NCI-H1105 treated with DMSO at 0.1 percent for 48 hours (cell line): ENCODE data around the gene SLC44A4.
A peak's percentile ranks its signal among the peaks of the same experiment; 100 is the strongest.
"Not testable (repeated sequence)": the region's sequence is repeated elsewhere in the genome, so short reads cannot be mapped to it uniquely, and the experiment has no call there.

ENCODE experiments used
- DNase-seq: peaks from one replicate; lab custom pipeline; 2025; lab: John Stamatoyannopoulos, UW

The SLC44A4 gene

DNA sequence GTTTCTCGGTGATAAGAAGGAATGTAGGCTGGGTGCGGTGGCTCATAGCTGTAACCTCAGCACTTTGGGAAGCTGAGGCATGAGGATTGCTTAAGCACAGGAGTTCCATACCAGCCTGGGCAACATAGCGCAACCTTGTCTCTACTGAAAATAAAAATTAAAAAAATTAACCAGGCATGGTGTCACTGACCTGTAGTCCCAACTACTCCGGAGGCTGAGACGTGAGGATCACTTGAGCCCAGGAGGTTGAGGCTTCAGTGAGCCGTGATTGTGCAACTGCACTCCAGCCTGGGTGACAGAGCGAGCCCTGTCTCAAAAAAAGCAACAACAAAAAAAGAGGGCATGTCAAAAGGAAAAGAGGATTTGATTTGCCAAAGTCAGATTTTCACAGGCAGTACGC lies 20.1 kb downstream of the SLC44A4 start:
- no peak for DNase-seq

DNA sequence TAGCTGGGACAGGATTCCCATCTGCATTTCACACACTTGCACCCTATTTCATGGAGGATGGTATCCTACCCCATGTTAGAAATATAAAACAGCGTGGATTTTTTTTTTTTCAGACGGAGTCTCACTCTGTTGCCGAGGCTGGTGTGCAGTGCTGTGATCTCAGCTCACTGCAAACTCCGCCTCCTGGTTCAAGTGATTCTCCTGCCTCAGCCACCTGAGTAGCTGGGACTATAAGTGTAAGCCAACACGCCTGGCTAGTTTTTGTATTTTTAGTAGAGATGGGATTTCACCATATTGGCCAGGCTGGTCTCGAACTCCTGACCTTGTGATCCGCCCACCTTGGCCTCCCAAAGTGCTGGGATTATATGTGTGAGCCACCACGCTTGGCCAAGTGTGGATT lies 21.0 kb downstream of the SLC44A4 start:
- not testable (repeated sequence) for DNase-seq

- DNase-seq = not testable (repeated sequence)
These were observed 26.6 kb downstream of the SLC44A4 start for GRCh38 chr6:31851980-31852718.

DNA sequence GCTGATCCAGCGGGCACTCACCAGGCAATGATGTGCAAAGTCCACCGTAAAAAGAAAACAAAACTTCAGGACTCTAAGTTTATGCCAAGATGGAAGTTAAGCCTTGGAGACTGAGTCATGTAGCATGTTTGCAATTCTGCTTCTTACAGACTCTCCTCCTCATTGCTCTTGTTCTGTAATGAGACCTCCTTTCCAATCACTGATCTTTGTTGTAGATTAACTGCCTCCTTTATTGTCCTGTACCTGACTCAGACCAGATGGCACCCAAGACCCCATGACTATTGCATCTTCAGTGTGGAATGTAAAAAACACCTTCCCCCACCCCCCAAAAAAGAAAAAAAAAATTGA lies 27.3 kb downstream of the SLC44A4 start:
- no peak for DNase-seq

DNA sequence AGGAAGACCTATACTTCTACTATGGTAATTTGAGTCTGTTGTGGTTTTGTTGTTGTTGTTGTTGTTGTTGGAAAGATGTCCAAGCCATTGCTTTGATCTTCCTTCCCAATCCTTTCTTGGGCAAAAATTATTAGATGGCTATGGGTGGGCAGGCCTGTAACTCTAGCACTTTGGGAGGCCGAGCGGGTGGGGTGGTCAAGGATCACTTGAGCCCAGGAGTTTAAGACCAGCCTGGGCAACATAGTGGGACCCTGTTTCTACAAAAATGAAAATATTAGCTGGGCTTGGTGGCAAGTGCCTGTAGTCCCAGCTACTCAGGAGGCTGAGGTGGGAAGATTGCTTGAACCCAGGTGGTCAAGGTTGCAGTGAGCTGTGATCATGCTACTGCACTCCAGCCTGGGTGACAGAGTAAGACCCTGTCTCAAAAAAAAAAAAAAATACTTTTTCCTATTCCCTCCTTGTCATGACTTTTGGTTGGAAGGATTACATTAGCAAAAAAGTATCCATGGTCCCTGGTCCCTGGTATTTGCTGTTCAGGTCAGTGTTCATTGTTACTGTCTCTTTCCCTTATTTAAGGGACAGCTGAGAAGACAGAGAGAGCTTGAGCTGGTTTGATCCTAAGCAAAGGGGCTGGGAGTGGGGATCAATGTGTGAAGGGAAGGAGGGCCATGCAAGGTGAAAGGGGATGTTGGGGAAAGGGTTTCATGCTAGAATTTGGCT lies 27.9 kb downstream of the SLC44A4 start:
- no peak for DNase-seq

GRCh38 chr6:31847276-31847978 lies 31.4 kb downstream of the SLC44A4 start:
- DNase-seq = no peak

DNA sequence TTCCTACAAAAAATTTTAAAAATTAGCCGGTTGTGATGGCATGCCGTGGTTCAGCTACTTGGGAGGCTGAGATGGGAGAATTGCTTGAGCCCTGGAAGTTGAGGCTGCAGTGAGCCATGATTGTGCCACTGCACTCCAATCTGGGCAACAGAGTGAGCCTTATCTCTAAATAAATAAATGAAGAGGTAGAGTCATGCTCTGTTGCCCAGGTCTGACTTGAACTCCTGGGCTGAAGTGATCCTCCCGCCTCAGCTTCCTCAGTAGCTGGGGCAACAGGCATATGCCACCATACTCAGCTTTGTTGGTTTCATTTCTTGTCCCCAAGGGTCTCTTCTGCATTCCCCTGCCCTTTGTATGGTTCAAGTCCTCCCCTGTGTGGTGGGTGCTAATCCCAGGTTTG lies 34.3 kb downstream of the SLC44A4 start:
- DNase-seq = no peak

DNA sequence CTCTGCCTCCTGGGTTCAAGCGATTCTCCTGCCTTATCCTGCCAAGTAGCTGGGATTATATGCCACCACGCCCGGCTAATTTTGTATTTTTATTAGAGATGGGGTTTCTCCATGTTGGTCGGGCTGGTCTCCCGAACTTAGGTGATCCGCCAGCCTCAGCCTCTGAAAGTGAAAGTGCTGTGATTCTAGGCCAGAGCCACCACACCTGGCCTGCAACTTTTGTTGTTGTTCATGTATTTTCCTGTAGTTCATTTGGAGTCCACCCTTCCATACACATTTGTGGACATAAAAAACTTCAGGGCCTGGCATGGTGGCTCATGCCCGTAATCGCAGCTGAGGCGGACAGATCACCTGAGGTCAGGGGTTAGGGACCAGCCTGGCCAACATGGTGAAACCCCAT lies 36.7 kb downstream of the SLC44A4 start:
- no peak for DNase-seq

DNA sequence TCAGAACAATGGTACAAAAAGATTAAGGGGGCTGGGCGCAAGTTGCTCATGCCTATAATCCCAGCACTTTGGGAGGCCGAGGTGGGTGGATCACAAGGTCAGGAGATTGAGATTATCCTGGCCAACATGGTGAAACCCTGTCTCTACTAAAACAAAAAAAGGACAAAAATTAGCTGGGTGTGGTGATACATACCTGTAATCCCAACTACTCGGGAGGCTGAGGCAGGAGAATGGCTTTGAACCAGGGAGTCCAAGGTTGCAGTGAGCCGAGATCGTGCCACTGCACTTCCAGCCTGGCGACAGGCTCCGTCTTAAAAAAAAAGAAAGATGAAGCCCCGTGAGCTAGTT lies 39.0 kb downstream of the SLC44A4 start:
- not testable (repeated sequence) for DNase-seq

GRCh38 chr6:31838968-31839367 lies 39.8 kb downstream of the SLC44A4 start:
- no peak for DNase-seq

DNA sequence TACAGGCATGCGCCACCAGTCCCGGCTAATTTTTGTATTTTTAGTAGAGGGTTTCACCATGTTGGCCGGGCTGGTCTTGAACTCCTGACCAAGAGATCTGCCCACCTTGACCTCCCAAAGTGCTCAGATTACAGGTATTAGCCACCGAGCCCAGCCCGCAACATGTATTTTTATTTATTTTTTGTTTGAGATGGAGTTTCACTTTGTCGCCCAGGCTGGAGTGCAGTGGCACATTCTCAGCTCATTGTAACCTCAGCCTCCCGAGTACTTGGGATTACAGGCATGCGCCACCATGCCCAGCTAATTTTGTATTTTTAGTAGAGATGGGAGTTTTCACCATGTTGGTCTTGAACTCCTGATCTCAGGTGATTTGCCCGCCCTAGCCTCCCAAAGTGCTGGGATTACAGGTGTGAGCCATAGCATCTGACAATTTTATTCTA lies 40.7 kb downstream of the SLC44A4 start:
- not testable (repeated sequence) for DNase-seq

- DNase-seq = no peak
These were observed 41.3 kb downstream of the SLC44A4 start for GRCh38 chr6:31837369-31838113.

- DNase-seq = no peak
These were observed 42.1 kb downstream of the SLC44A4 start for GRCh38 chr6:31836474-31837368.

- DNase-seq = peak; percentile 31
These were observed 42.7 kb downstream of the SLC44A4 start for GRCh38 chr6:31836047-31836473.

GRCh38 chr6:31834367-31835250 lies 44.2 kb downstream of the SLC44A4 start:
- peak; percentile 89 for DNase-seq

- DNase-seq = no peak
These were observed 47.2 kb downstream of the SLC44A4 start for GRCh38 chr6:31831350-31832215.

- no peak for DNase-seq
These were observed 47.9 kb downstream of the SLC44A4 start for GRCh38 chr6:31830886-31831335.

DNA sequence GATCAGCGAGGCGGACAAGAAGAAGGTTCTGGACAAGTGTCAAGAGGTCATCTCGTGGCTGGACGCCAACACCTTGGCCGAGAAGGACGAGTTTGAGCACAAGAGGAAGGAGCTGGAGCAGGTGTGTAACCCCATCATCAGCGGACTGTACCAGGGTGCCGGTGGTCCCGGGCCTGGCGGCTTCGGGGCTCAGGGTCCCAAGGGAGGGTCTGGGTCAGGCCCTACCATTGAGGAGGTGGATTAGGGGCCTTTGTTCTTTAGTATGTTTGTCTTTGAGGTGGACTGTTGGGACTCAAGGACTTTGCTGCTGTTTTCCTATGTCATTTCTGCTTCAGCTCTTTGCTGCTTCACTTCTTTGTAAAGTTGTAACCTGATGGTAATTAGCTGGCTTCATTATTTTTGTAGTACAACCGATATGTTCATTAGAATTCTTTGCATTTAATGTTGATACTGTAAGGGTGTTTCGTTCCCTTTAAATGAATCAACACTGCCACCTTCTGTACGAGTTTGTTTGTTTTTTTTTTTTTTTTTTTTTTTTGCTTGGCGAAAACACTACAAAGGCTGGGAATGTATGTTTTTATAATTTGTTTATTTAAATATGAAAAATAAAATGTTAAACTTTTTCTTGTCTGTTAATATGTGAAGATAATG lies 49.0 kb downstream of the SLC44A4 start:
- peak; percentile 64 for DNase-seq
